NCI-H2107 treated with DMSO at 0.1 percent for 48 hours (cell line): Measurements from ENCODE around the gene MBD3L3.
"Not testable (repeated sequence)": the region's sequence is repeated elsewhere in the genome, so short reads cannot be mapped to it uniquely, and the experiment has no call there.

ENCODE experiments used
- DNase-seq: peaks from one replicate; lab custom pipeline; 2025; ENCODE audit not compliant: unreplicated experiment; lab: John Stamatoyannopoulos, UW

Gene MBD3L3

DNA sequence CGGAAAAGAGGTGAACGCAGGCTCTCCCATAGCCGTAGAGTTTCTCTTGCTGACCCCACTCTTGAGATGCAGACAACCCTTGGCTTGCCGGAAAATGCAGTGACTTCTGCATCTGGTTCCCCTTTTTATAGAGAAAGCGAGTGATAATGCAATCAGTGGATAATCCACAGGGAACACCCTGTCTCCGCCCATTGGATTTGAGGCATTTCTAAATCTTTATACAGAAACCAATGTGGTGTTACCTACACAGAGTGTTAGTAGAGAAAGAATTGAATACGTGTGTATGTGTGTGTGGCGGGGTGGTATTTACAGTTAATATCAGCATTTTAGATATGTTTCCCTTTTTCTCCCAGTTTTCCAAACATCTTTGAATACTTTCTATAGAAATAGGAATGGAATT lies at the start of gene MBD3L3:
Gene MBD3L3, minus strand, starts transcription at position 101 of the 400 bp plus-strand sequence. Its CDS starts 71 bp downstream, at position 30.
- DNase-seq: not testable (repeated sequence)

DNA sequence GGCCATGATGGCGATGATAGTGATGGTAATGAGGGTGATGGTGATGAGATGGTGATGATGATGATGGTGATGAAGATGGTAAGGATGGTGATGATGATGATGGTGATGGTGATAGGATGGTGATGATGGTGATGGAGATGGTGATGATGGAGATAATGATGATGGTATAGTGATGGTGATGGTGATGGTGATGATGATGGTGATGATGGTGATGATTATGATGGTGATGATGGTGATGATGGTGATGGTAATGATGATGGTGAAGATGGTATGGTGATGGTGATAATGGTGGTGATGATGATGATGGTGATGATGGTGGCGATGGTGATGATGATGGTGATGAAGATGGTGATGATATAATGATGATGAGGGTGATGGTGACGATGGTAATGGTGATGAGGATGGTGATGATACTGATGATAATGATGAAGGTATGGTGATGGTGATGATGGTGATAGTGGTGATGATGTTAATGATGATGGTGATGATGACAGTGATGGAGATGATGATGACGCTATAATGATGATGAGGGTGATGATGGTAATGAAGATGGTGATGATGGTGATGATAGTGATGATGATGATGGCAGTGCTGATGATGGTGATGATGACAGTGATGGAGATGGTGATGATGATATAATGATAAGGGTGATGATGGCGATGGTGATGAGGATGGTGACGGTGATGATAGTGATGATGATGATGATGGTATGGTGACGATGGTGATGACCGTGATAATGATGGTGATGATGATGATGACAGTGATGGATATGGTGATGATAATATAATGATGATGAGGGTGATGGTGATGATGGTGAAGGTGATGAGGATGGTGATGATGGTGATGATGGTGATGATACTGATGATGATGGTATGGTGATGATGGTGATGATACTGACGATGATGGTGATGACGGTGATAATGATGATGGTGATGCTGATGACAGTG lies 48.5 kb upstream of the MBD3L3 start:
- DNase-seq: no peak

DNA sequence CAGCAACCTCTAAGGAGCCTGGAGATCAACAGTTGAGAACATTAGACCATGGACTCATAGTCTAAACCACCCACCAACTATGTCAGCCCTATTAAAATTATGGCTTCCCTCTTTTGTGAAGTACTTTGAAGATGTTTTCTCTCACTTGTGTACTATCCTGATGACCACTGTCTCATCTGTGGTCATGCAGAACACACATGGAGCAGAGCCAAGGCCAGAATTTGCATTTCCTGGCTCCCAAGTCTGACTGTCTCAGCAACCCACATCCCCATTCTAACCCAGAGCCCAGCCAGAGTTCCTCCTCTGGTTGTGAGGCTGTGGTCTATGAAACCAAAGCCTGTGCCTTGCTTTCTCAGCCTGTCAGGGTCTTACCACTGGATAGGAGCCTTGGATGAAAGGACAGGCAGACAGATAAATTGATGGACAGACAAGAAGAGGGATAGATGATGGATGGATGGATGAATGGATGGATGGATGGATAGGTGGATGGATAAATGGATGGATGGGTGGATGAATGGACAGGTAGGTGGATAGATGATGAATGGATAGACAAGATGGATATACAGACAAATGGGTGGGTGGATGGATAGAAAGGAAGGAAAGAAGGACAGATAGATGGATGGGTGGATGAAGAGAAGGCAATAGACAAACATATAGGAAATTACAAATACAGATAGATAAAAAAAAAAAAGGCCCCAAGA lies 46.4 kb upstream of the MBD3L3 start:
- DNase-seq: no peak

DNA sequence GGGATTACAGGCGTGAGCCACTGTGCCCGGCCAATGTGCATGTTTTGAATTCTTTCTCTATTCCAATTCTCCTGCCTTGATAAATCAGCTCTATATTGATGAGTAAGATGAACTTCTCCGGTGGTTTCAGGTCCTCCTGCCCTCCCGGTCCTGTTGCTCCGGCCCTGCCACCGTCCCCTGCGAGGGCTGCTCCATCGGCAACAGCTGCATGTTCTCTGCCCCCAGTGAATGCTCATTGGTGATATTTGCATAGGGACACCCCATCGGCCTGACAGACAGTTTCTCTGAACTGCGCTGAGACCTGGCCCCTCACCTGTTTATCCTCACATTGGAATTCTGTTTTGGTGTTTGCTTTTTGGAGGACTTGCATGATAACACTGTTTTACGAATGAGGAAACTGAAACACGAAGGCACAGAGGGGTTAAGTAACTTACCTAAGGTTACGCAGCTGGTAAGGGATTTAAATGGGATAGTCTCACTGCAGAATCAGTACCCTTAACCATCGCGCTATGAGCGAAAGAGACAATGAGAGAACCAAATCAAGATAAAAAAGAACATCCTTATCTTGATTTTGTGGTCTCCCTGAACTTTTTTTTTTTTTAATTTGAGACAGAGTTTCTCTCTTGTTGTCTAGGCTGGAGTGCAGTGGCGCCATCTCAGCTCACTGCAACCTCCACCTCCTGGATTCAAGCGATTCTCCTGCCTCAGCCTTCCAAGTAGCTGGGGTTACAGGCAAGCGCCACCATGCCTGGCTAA lies 43.2 kb upstream of the MBD3L3 start:
- DNase-seq: no peak

DNA sequence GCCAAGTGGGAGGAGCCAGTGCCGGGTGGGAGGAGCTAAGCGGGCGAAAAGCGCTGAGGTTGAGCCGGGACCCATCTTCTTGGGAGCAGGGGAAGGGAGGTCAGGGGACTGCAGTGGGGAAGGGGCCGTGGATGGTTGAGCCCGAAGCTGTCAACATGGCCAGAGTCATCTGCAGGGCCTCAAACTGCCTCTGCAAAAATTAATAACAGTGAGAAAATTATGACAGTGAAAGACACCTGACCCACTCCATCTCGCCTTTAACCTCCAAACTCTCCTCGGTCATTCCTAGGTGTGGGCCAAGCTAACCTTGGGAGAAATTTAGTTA lies 41.1 kb upstream of the MBD3L3 start:
- no peak for DNase-seq

DNA sequence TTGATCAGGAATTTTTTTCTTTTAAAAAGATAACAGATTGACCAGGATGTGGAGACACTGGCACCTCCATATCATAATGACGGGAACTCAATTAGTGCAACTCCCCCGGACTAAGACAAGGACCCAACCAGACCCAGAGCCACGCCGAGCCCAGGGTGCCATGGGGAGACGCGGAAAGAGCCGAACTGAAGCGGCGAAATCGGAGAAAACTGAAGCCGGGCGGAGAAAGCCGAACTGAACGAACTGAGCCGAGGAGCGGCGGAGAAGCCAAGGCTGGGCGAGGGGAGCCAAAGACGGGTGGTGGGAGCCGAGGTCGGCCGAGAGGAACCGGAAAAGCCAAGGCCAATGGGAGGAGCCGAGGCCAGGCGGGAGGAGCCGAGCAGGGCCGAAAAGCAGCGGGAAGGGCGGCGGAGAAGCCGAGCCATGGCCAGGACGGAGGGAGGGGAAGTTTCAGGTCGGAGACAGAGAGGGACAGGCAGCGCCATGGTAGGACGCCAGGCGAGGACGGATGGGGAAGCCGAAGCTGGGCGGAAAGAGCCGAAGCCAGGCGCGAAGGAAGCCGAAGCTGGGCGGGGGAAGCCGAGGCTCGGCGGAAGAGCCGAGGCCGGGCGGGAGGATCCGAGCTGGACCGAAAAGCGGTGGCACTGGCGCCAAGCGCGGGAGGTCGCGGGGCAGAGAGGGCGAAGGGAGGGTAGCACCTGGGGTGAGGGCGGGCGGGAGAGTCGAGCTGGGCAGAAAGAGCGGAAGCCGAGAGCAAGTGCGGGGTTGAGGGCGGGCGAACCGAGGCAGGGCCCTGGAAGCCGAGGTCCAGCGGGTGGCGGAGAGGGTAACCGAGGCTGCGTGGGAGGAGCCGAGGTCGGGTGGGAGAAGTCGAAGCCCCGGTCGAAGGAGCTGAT lies 40.5 kb upstream of the MBD3L3 start:
- DNase-seq: peak; percentile 89

DNA sequence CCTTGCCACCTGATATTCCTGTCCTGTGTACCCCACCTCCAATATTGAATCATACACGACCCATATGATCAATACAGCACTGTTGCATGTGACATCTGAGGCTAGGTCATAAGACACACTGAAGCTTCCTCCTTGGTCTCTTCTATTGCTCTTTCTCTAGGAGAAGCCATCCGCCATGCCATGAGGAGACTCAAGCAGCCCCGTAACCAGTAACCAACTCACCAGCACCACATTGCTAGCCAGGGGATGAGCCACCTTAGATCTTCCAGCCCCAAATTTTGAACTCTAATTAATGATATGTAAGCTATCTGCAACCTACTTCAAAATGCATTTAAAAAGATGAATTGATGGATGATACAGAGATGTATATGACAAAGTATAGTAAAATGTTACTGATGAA lies 39.6 kb upstream of the MBD3L3 start:
- no peak for DNase-seq

DNA sequence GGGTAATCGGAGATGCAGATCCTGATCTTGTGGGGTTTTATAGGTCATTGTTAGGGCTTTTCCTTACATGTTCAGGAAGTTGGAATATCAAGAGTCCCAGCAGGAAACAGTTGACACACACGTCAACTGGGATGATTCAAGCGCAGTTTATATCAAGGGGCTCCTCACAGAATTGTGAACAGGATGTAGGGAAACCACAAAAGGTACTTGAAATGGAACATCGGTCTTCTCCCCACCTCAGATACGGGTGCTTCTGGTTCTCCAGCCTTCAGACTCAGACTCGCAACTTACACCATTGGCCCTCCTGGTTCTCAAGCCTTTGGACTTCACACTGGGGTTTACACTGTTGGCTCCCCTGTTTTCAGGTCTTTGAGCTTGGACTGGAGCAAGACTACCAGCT lies 30.5 kb upstream of the MBD3L3 start:
- no peak for DNase-seq

DNA sequence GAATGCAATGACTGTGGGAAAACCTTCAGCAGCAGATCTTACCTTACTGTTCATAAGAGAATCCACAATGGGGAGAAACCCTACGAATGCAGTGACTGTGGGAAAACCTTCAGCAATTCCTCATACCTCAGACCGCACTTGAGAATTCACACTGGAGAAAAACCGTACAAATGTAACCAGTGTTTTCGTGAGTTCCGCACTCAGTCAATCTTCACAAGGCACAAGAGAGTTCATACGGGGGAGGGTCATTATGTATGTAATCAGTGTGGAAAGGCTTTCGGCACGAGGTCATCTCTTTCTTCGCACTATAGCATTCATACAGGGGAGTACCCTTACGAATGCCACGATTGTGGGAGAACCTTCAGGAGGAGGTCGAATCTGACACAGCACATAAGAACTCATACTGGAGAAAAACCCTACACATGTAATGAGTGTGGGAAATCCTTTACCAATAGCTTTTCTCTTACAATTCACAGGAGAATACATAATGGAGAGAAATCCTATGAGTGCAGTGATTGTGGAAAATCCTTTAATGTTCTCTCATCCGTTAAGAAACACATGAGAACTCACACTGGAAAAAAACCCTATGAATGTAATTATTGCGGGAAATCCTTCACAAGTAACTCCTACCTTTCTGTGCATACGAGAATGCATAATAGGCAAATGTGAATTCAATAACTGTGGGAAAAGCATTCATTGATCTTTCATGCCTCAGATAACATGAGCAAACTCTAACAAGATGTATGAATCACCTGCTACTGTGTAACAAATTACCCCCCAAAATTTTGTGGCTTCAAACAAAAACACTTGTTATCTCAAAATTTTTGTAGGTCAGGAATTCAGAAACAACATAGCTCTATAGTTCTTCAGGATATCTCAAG lies 24.8 kb upstream of the MBD3L3 start:
- no peak for DNase-seq

DNA sequence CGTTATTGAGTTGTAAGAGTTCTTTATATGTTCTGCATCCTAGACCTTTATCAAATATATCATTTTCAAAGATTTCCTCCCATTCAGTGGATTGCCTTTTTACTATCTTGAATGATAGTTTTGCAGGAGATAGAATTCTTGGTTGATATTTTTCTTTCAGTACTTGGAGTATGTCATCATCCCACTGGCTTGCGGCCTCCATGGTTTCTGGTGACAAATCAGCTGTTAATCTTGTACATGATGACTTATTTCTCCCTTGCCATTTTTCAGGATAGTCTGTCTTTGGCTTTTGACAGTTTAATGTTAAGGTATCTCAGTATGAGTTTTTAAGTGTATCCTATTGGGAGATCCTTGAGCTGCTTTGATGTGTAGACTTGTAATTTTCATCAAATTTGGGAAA lies 19.5 kb upstream of the MBD3L3 start:
- DNase-seq: no peak

DNA sequence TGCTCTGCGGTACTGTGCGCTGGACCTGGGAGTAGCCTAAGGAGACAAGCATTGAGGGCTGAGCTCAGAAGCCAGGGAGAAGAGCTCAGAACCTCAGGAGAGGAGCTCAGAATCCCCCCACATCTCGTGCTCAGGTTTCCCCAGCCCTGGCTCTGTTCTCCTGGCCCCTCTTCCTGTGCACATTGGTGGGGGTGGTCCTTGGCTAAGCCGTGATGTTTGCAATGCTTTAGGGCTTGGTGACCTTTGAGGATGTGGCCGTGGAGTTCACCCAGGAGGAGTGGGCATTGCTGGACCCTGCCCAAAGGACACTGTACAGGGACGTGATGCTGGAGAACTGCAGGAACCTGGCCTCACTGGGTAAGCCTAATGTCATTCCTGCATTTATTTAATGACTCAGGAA lies 17.7 kb upstream of the MBD3L3 start:
- no peak for DNase-seq

DNA sequence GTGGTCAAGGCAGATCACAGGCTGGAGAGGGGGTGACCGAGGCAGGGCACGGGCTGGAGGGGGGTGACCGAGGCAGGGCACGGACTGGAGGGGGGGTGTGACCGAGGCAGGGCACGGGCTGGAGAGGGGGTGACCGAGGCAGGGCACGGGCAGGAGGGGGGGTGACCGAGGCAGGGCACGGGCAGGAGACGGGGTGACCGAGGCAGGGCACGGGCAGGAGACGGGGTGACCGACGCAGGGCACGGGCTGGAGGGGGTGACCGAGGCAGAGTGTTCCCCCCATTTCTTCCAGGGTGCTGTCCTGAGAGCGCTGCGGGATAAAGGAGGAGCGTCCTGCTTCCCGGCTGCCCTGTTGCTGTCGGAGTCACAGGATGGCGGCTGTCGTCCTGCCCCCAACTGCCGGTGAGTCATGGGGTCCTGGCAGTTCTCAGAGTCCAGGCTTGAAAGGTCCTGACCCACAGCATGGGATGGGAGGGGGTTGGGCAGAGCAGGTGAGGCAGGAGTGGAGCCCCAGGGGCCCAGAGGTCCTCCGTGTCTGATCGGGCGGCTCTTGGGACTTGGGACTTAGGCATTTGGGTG lies 16.3 kb upstream of the MBD3L3 start:
- no peak for DNase-seq

DNA sequence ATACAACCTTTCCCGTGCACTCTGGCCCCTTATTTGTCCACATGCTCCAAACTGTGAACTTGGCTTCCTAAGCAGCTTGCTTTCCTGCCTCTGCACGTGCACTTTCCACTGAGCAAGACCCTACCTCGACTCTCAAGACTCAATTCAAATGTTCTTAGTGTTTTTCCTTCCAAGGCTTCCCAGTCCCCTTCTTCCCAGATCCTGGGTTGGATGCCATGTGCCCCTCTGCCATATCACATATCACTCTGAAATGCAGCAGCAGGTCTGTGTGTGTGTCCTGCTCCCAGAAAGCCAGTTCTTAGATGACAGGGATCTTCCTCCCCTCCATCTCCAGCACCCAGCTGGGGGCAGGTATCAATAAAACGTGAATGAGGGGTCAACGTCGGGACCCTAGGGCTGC lies 14.1 kb upstream of the MBD3L3 start:
- DNase-seq: no peak

DNA sequence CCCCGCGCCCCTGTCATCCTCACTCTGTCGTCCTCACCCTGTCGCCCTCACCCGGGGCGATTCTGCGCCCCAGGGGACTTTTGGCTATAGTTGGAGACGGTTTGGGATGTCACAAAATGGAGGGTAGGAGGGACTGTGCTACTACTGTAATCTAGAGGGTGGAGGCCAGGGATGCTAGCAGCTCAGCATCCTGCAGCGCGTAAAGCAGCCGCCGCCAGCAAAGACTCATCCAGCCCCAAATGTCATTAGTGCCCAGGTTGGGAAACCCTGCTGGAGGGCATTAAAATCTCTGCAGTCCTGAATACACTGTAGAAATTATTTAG lies 11.4 kb upstream of the MBD3L3 start:
- no peak for DNase-seq

DNA sequence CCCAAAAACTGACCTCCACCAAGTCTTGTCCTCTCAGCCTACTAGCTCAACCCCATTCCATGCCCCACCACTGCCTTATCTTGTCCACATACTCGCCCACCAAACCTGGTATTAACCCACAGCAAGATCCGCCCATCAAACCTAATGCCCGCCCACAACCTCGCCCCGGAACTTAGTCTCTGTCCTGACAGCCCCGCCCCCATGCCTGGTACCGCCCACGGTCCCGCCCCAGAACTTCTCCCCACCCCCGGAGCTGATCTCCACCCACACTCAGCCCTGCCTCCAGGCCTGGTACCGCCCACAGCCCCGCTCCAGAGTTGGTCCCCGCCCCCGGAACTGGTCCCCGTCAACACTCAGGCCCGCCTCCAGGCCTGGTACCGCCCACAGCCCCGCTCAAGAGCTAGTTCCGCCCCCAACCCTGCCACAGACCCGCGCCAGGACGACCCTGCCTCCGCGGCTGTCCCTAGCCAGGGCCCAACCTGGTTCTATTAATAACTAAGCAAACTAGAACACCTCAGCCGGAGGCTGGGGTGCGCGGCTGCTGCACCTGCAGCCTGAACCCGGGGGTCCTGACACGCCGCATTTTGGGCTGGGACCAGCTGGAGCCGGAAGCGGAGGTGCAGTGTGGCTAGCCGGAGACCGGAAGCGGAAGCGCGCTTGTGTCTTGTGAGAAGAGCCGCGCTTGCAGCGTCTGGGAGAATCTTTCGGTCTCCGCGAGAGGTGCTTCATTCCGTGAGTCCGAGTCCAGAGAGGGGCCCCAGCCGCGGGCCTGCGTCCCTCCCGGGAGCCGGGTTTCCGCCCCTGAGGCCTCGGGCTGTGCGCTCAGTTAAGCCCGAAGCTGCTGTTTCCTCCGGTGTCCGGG lies 10.8 kb upstream of the MBD3L3 start, which contains the start of gene ZNF557:
Gene ZNF557, plus strand, starts transcription at position 662 of the 862 bp plus-strand sequence. CDS start 5,372 bp downstream, outside the sequence.
- DNase-seq: peak; percentile 83

DNA sequence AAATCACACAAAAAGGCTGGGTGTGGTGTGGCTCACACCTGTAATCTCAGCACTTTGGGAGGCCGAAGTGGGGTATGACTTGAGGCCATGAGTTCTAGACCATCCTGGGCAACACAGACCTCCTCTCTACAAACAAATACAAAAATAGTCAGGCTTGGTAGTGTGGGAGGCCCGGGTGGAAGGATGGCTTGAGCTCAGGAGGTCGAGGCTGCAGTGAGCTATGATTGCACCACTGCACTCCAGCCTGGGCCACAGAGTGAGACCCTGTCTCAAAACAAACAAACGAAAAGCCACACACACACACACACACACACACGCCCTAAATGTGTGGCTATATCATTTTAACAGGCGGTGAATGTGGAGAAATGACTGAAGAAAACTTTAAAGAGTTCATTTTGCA lies 10.1 kb upstream of the MBD3L3 start:
- DNase-seq: no peak

DNA sequence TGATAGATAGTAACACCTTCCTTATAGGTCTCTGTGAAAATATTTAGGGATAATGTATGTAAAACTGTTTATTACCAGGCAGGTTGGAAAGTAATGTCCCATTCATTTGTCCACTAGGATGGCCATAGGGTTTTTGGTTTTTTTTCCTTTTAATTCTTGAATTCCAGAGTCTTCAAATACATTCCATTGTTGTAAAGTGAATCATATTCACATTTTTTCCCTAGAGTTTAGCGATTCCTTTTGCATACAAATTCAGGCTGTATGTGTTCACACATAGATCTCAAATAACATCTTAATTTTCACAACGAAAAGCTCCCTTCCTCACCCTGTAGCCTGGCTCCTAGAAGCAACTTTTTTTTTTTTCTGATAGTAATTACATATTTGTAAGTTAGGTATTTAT lies 9.2 kb upstream of the MBD3L3 start:
- no peak for DNase-seq

DNA sequence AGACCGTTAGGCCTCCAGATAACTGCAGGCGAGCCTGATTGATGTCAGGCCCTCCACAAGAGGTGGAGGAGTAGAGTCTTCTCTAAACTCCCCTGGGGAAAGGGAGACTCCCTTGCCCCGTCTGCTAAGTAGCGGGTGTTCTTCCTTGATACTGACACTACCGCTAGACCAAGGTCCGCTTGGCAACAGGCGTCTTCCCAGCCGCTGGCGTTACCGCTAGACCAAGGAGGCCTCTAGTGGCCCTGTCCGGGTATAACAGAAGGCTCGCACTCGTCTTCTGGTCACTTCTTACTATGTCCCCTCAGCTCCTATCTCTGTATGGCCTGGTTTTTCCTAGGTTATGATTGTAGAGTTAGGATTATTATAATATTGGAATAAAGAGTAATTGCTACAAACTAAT lies 8.6 kb upstream of the MBD3L3 start:
- not testable (repeated sequence) for DNase-seq
